Activated T-helper 17 cell treated with anti-CD3 and anti-CD28 coated beads, Interleukin-2, amount 50 U/mL, for 72 hours (primary cell): Measurements from ENCODE around the gene ZNF234. TPM values are rescaled to one million over a fixed set of nuclear protein-coding genes. Genes with fewer than 3 reads are reported as not detected.
A peak's percentile ranks its signal among the peaks of the same experiment; 100 is the strongest.
"Not testable (repeated sequence)": the region's sequence is repeated elsewhere in the genome, so short reads cannot be mapped to it uniquely, and the experiment has no call there.

Experiments
- ATAC-seq: fragments of 150-1000 bp; cut with Tn5 transposase; replicated peaks from 2 replicates; pipeline ENCODE4 v1.10.0; 2021; ENCODE audit warnings: mild to moderate bottlenecking, moderate library complexity
- H3K27ac Mint-ChIP-seq: one replicate; pipeline ENCODE4 v1.8.0; 2022; ENCODE audit warnings: mixed read lengths
- H3K27me3 Mint-ChIP-seq: one replicate; pipeline ENCODE4 v1.8.0; 2022; ENCODE audit warnings: mixed read lengths
- H3K36me3 Mint-ChIP-seq: one replicate; pipeline ENCODE4 v1.8.0; 2022; ENCODE audit warnings: low read depth, mild to moderate bottlenecking, mixed read lengths
- H3K4me1 Mint-ChIP-seq: one replicate; pipeline ENCODE4 v1.8.0; 2022; ENCODE audit warnings: mixed read lengths
- H3K4me3 Mint-ChIP-seq: one replicate; pipeline ENCODE4 v1.8.0; 2022; ENCODE audit warnings: mild to moderate bottlenecking, mixed read lengths
- H3K9me3 Mint-ChIP-seq: one replicate; pipeline ENCODE4 v1.8.0; 2022; ENCODE audit warnings: mixed read lengths
- total RNA-seq, 2 donors: library from RNA; stranded (reverse); gene quantifications; one replicate each; pipeline ENCODE4 v1.2.3, GENCODE V29; 2022

Gene ZNF234
- total RNA-seq, 2 donors from 2014 or later, result 4.9 to 10.9 TPM

- Mint-ChIP-seq H3K36me3 (peaks cover 97% of the 10 kb centered on the region), H3K27me3 (no peaks in the 10 kb centered on the region), H3K4me3 (no peak overlapping the region), H3K4me1 (no peaks in the 10 kb centered on the region), H3K9me3 (peaks cover 18% of the 10 kb centered on the region), H3K27ac (no peak overlapping the region)
- ATAC-seq, result no peak
Observed at GRCh38 chr19:44151491-44151890, 10.1 kb downstream of the ZNF234 start.

GRCh38 chr19:44156475-44156874 lies 15.1 kb downstream of the ZNF234 start:
- H3K27me3 Mint-ChIP-seq, result no peaks in the 10 kb centered on the region
- no peak for ATAC-seq
- H3K27ac Mint-ChIP-seq, result no peak overlapping the region
- H3K36me3 Mint-ChIP-seq, result peaks cover 69% of the 10 kb centered on the region
- H3K4me3 Mint-ChIP-seq, result no peak overlapping the region
- no peaks in the 10 kb centered on the region for H3K4me1 Mint-ChIP-seq
- peaks cover 33% of the 10 kb centered on the region for H3K9me3 Mint-ChIP-seq

GRCh38 chr19:44163789-44164188 lies 22.4 kb downstream of the ZNF234 start:
- ATAC-seq, result no peak
- Mint-ChIP-seq H3K4me1 (peaks cover 17% of the 10 kb centered on the region), H3K27me3 (no peaks in the 10 kb centered on the region), H3K9me3 (peaks cover 12% of the 10 kb centered on the region), H3K27ac (no peak overlapping the region), H3K4me3 (no peak overlapping the region), H3K36me3 (peaks cover 39% of the 10 kb centered on the region)

GRCh38 chr19:44164327-44164672 lies 22.9 kb downstream of the ZNF234 start:
- H3K4me1 Mint-ChIP-seq, result peaks cover 17% of the 10 kb centered on the region
- H3K4me3 Mint-ChIP-seq, result peak overlapping the region; percentile 92
- peaks cover 44% of the 10 kb centered on the region for H3K36me3 Mint-ChIP-seq
- no peaks in the 10 kb centered on the region for H3K27me3 Mint-ChIP-seq
- no peak for ATAC-seq
- H3K9me3 Mint-ChIP-seq, result peaks cover 12% of the 10 kb centered on the region
- H3K27ac Mint-ChIP-seq, result peak overlapping the region; percentile 97

GRCh38 chr19:44164673-44165512 lies 23.5 kb downstream of the ZNF234 start, which contains the start of gene ZNF226:
Gene ZNF226, plus strand, starts transcription at chr19:44165100. Its CDS starts 4,981 bp downstream, at chr19:44170081.
- Mint-ChIP-seq H3K27me3 (no peaks in the 10 kb centered on the region), H3K9me3 (peaks cover 12% of the 10 kb centered on the region), H3K27ac (peak within 1 kb of the TSS; percentile 97), H3K36me3 (peaks cover 50% of the 10 kb centered on the region), H3K4me1 (peaks cover 17% of the 10 kb centered on the region), H3K4me3 (peak within 1 kb of the TSS; percentile 92)
- ATAC-seq, result peak; percentile 83

- not testable (repeated sequence) for ATAC-seq, H3K4me3 Mint-ChIP-seq
- H3K4me1 Mint-ChIP-seq, result peaks cover 11% of the 10 kb centered on the region
Observed at GRCh38 chr19:44170660-44171059, 29.3 kb downstream of the ZNF234 start.

GRCh38 chr19:44176590-44176989 lies 35.2 kb downstream of the ZNF234 start:
- Mint-ChIP-seq H3K27ac (no peak overlapping the region), H3K36me3 (peaks cover 65% of the 10 kb centered on the region), H3K27me3 (no peaks in the 10 kb centered on the region), H3K4me1 (no peaks in the 10 kb centered on the region), H3K4me3 (no peak overlapping the region), H3K9me3 (peaks cover 42% of the 10 kb centered on the region)
- no peak for ATAC-seq

More at GRCh38 chr19:44170660-44171059, 29.3 kb downstream of the ZNF234 start:
- H3K27ac Mint-ChIP-seq, H3K27me3 Mint-ChIP-seq: not testable (repeated sequence)
- H3K36me3 Mint-ChIP-seq, result peaks cover 97% of the 10 kb centered on the region
- H3K9me3 Mint-ChIP-seq, result peaks cover 28% of the 10 kb centered on the region

GRCh38 chr19:44180968-44181367 lies 39.6 kb downstream of the ZNF234 start:
- H3K4me3 Mint-ChIP-seq, result no peak overlapping the region
- no peak overlapping the region for H3K27ac Mint-ChIP-seq
- no peak for ATAC-seq
- peaks cover 39% of the 10 kb centered on the region for H3K9me3 Mint-ChIP-seq
- peaks cover 21% of the 10 kb centered on the region for H3K36me3 Mint-ChIP-seq
- H3K27me3 Mint-ChIP-seq, result no peaks in the 10 kb centered on the region
- no peaks in the 10 kb centered on the region for H3K4me1 Mint-ChIP-seq

- H3K36me3 Mint-ChIP-seq, result peaks cover 9% of the 10 kb centered on the region
- H3K27me3 Mint-ChIP-seq, result no peaks in the 10 kb centered on the region
- peaks cover 31% of the 10 kb centered on the region for H3K9me3 Mint-ChIP-seq
- no peak for ATAC-seq
- H3K27ac Mint-ChIP-seq, result no peak overlapping the region
- no peak overlapping the region for H3K4me3 Mint-ChIP-seq
- H3K4me1 Mint-ChIP-seq, result no peaks in the 10 kb centered on the region
Observed at GRCh38 chr19:44182145-44182544, 40.8 kb downstream of the ZNF234 start.

- H3K27me3 Mint-ChIP-seq, result peaks cover 4% of the 10 kb centered on the region
- H3K4me3 Mint-ChIP-seq, result no peak overlapping the region
- peaks cover 24% of the 10 kb centered on the region for H3K9me3 Mint-ChIP-seq
- H3K4me1 Mint-ChIP-seq, result no peaks in the 10 kb centered on the region
- H3K36me3 Mint-ChIP-seq, result no peaks in the 10 kb centered on the region
- no peak for ATAC-seq
- no peak overlapping the region for H3K27ac Mint-ChIP-seq
Observed at GRCh38 chr19:44190020-44190419, 48.7 kb downstream of the ZNF234 start.

GRCh38 chr19:44192127-44192526 lies 50.8 kb downstream of the ZNF234 start:
- H3K4me3 Mint-ChIP-seq, result no peak overlapping the region
- no peak overlapping the region for H3K27ac Mint-ChIP-seq
- H3K4me1 Mint-ChIP-seq, result no peaks in the 10 kb centered on the region
- peaks cover 30% of the 10 kb centered on the region for H3K9me3 Mint-ChIP-seq
- no peak for ATAC-seq
- no peaks in the 10 kb centered on the region for H3K36me3 Mint-ChIP-seq
- peaks cover 4% of the 10 kb centered on the region for H3K27me3 Mint-ChIP-seq

- Mint-ChIP-seq H3K4me3 (no peak overlapping the region), H3K27ac (no peak overlapping the region), H3K9me3 (peaks cover 20% of the 10 kb centered on the region), H3K4me1 (no peaks in the 10 kb centered on the region), H3K36me3 (no peaks in the 10 kb centered on the region), H3K27me3 (no peaks in the 10 kb centered on the region)
- no peak for ATAC-seq
Observed at GRCh38 chr19:44196772-44197171, 55.4 kb downstream of the ZNF234 start.

GRCh38 chr19:44202470-44202869 lies 61.1 kb downstream of the ZNF234 start:
- ATAC-seq, result no peak
- Mint-ChIP-seq H3K9me3 (peaks cover 12% of the 10 kb centered on the region), H3K27ac (no peak overlapping the region), H3K4me1 (peaks cover 5% of the 10 kb centered on the region), H3K27me3 (peaks cover 8% of the 10 kb centered on the region), H3K36me3 (peaks cover 5% of the 10 kb centered on the region), H3K4me3 (no peak overlapping the region)

GRCh38 chr19:44202974-44203373 lies 61.6 kb downstream of the ZNF234 start:
- Mint-ChIP-seq H3K9me3 (peaks cover 12% of the 10 kb centered on the region), H3K36me3 (peaks cover 5% of the 10 kb centered on the region), H3K4me3 (no peak overlapping the region), H3K4me1 (peaks cover 8% of the 10 kb centered on the region), H3K27ac (no peak overlapping the region), H3K27me3 (peaks cover 8% of the 10 kb centered on the region)
- no peak for ATAC-seq

- H3K36me3 Mint-ChIP-seq, ATAC-seq, H3K4me1 Mint-ChIP-seq, H3K27me3 Mint-ChIP-seq, H3K27ac Mint-ChIP-seq, H3K4me3 Mint-ChIP-seq: not testable (repeated sequence)
- H3K9me3 Mint-ChIP-seq, result peaks cover 12% of the 10 kb centered on the region
Observed at GRCh38 chr19:44203877-44204276, 62.5 kb downstream of the ZNF234 start.
